HTERT RPE-1 (cell line): ENCODE measurements around the gene NUF2.
"Not testable (repeated sequence)": the region's sequence is repeated elsewhere in the genome, so short reads cannot be mapped to it uniquely, and the experiment has no call there.

ENCODE experiments used
- in situ Hi-C: fragments of 300-500 bp; cut with MboI; formaldehyde crosslinking; loops from 4 replicates; pipeline ENCODE4 v1.14.3; 2020; ENCODE audit warnings: low sequenced_read_pairs

NUF2 gene

GRCh38 chr1:163331116-163331515 lies 9.4 kb downstream of the NUF2 start:
- in situ Hi-C loops = no loop called here

- in situ Hi-C loops = no loop called here
Observed at GRCh38 chr1:163335216-163335615, 13.5 kb downstream of the NUF2 start.

GRCh38 chr1:163337631-163338030 lies 15.9 kb downstream of the NUF2 start:
- in situ Hi-C loops = no loop called here

- in situ Hi-C loops = no loop called here
Observed at GRCh38 chr1:163346326-163346870, 24.6 kb downstream of the NUF2 start.

GRCh38 chr1:163347106-163347505 lies 25.4 kb downstream of the NUF2 start:
- in situ Hi-C loops = no loop called here

GRCh38 chr1:163351912-163352311 lies 30.2 kb downstream of the NUF2 start:
- in situ Hi-C loops = no loop called here

GRCh38 chr1:163357378-163357777 lies 35.6 kb downstream of the NUF2 start:
- in situ Hi-C loops = no loop called here

GRCh38 chr1:163358172-163358571 lies 36.4 kb downstream of the NUF2 start:
- in situ Hi-C loops = not testable (repeated sequence)

GRCh38 chr1:163361123-163361934 lies 39.6 kb downstream of the NUF2 start:
- in situ Hi-C loops = no loop called here

GRCh38 chr1:163365186-163365585 lies 43.4 kb downstream of the NUF2 start:
- in situ Hi-C loops = no loop called here

- in situ Hi-C loops = no loop called here
Observed at GRCh38 chr1:163366555-163366954, 44.8 kb downstream of the NUF2 start.

- in situ Hi-C loops = no loop called here
Observed at GRCh38 chr1:163367721-163368120, 46.0 kb downstream of the NUF2 start.

- in situ Hi-C loops = no loop called here
Observed at GRCh38 chr1:163372576-163372975, 50.8 kb downstream of the NUF2 start.

- in situ Hi-C loops = no loop called here
Observed at GRCh38 chr1:163378554-163378953, 56.8 kb downstream of the NUF2 start.

- in situ Hi-C loops = no loop called here
Observed at GRCh38 chr1:163379801-163380200, 58.0 kb downstream of the NUF2 start.

- in situ Hi-C loops = no loop called here
Observed at GRCh38 chr1:163381487-163382184, 59.9 kb downstream of the NUF2 start.

- in situ Hi-C loops = no loop called here
Observed at GRCh38 chr1:163382395-163382794, 60.6 kb downstream of the NUF2 start.

GRCh38 chr1:163387146-163387545 lies 65.4 kb downstream of the NUF2 start:
- in situ Hi-C loops = no loop called here

GRCh38 chr1:163388970-163389369 lies 67.2 kb downstream of the NUF2 start:
- in situ Hi-C loops = no loop called here

GRCh38 chr1:163395790-163396189 lies 74.0 kb downstream of the NUF2 start:
- in situ Hi-C loops = no loop called here

GRCh38 chr1:163397451-163398200 lies 75.9 kb downstream of the NUF2 start:
- in situ Hi-C loops = no loop called here
